OCI-LY7 (cell line): ENCODE results near the gene BRSK2. TPM values are rescaled to one million over a fixed set of nuclear protein-coding genes. Genes with fewer than 3 reads are reported as not detected.

ENCODE experiments used
- BruUV-seq: library from RNA; stranded (reverse); fragments of 400-500 nt; replicated peaks from 2 replicates; lab custom pipeline; 2021; lab: Mats Ljungman, UMichigan
- CTCF ChIA-PET: fragments of 300-600 bp; sonication (Branson Sonifier 250); formaldehyde crosslinking; loops from one replicate; lab custom pipeline; 2022; ENCODE audit warnings: antibody characterized with exemption; ENCODE audit not compliant: unreplicated experiment; lab: Charles Lee
- POLR2A ChIA-PET: fragments of 300-600 bp; sonication (Branson Sonifier 250); formaldehyde crosslinking; loops from one replicate; lab custom pipeline; 2022; ENCODE audit warnings: antibody characterized with exemption; lab: Charles Lee
- DNase-seq: peaks from one replicate; pipeline ENCODE4 v3.0.0-alpha.2; 2015; ENCODE audit warnings: low spot score
- H2AFZ ChIP-seq: fragments of 200-600 bp; sonication (generic), shearing (Covaris generic); 2 replicates; pipeline ENCODE4 v1.6.1; 2014; ENCODE audit warnings: mild to moderate bottlenecking, antibody characterized with exemption, low read length, moderate library complexity
- H3K27ac ChIP-seq: fragments of 200-600 bp; sonication (generic); 2 replicates; pipeline ENCODE4 v1.5.1; 2014; ENCODE audit warnings: mixed run types, low read depth, mild to moderate bottlenecking, moderate library complexity, low read length, inconsistent platforms; ENCODE audit not compliant: poor library complexity, severe bottlenecking
- H3K36me3 ChIP-seq: fragments of 200-600 bp; sonication (generic); 2 replicates; pipeline ENCODE4 v1.6.1; 2014; ENCODE audit warnings: mild to moderate bottlenecking, antibody characterized with exemption, low read length, moderate library complexity, mixed read lengths; ENCODE audit not compliant: insufficient read depth
- H3K4me1 ChIP-seq: fragments of 200-600 bp; sonication (generic); 2 replicates; pipeline ENCODE4 v1.5.1; 2014; ENCODE audit warnings: mild to moderate bottlenecking, low read length; ENCODE audit not compliant: insufficient read depth, poor library complexity, severe bottlenecking
- H3K4me2 ChIP-seq: fragments of 200-600 bp; sonication (generic); 2 replicates; pipeline ENCODE4 v1.6.1; 2014; ENCODE audit warnings: mild to moderate bottlenecking, low read length
- H3K4me3 ChIP-seq: fragments of 200-600 bp; sonication (generic); 2 replicates; pipeline ENCODE4 v1.5.1; 2014; ENCODE audit warnings: mild to moderate bottlenecking, low read depth, low read length; ENCODE audit not compliant: poor library complexity, severe bottlenecking
- H3K79me2 ChIP-seq: fragments of 200-600 bp; sonication (generic); 2 replicates; pipeline ENCODE4 v1.6.1; 2016; ENCODE audit warnings: low read depth, mild to moderate bottlenecking, low read length, moderate library complexity, mixed read lengths; ENCODE audit not compliant: insufficient read depth
- H3K9me2 ChIP-seq: fragments of 200-600 bp; sonication (generic); 2 replicates; pipeline ENCODE4 v1.6.1; 2016; ENCODE audit warnings: mild to moderate bottlenecking, low read length, mixed read lengths; ENCODE audit not compliant: insufficient read depth
- H3K9me3 ChIP-seq: fragments of 200-600 bp; sonication (generic); 2 replicates; pipeline ENCODE4 v1.6.1; 2014; ENCODE audit warnings: mild to moderate bottlenecking, mixed run types, low read length, mixed read lengths
- H4K20me1 ChIP-seq: fragments of 200-600 bp; sonication (generic); 2 replicates; pipeline ENCODE4 v1.6.1; 2014; ENCODE audit warnings: mild to moderate bottlenecking, antibody characterized with exemption, low read length, moderate library complexity, mixed read lengths; ENCODE audit not compliant: insufficient read depth
- CTCF ChIP-seq: fragments of 200-600 bp; sonication (generic); conservative IDR thresholded peaks from 2 replicates; pipeline ENCODE4 v1.5.1; 2014; ENCODE audit warnings: mild to moderate bottlenecking, antibody characterized with exemption, low read length, moderate library complexity, mixed read lengths
- EZH2phosphoT487 ChIP-seq: fragments of 200-600 bp; sonication (generic); IDR thresholded peaks from 2 replicates; pipeline ENCODE4 v1.6.1; 2018; ENCODE audit warnings: low read depth, borderline replicate concordance, mild to moderate bottlenecking, mixed run types, antibody characterized with exemption, low read length, moderate library complexity, mixed read lengths
- intact Hi-C: fragments of 100-400 bp; cut with micrococcal nuclease; formaldehyde crosslinking; loops from one replicate; pipeline ENCODE4 v1.10.0; 2022; ENCODE audit not compliant: unreplicated experiment
- total RNA-seq, 2 experiments: library from RNA; depleted of rRNA in 1 of 2; stranded (reverse); fragments of >200 nt in 1 of 2; shearing (Covaris generic) in 1 of 2; gene quantifications; 2 replicates each; pipeline ENCODE4 v1.2.3, GENCODE V29; 2014 to 2022

BRSK2 gene
- total RNA-seq, 2 experiments from 2014 or later, result not detected

GRCh38 chr11:1372660-1373059, 17.1 kb upstream of the BRSK2 start:
- intact Hi-C loops, result no loop called here
- Histone ChIP-seq H3K4me1 (no peaks in the 10 kb centered on the region), H3K4me3 (no peak overlapping the region), H4K20me1 (no peaks in the 10 kb centered on the region), H2AFZ (no peak overlapping the region), H3K9me3 (no peaks in the 10 kb centered on the region), H3K27ac (no peak overlapping the region), H3K79me2 (no peaks in the 10 kb centered on the region), H3K9me2 (no peaks in the 10 kb centered on the region), H3K4me2 (no peak overlapping the region), H3K36me3 (no peaks in the 10 kb centered on the region)
- CTCF ChIA-PET, result no interaction called here
- no peak for TF ChIP-seq EZH2phosphoT487
- TF ChIP-seq CTCF, result no peak
- DNase-seq, result no peak
- BruUV-seq, result no TSS peak
- POLR2A ChIA-PET, result no interaction called here

GRCh38 chr11:1373536-1374214, 16.1 kb upstream of the BRSK2 start:
- Histone ChIP-seq H3K27ac (no peak overlapping the region), H3K4me1 (no peaks in the 10 kb centered on the region), H3K9me3 (no peaks in the 10 kb centered on the region), H3K79me2 (no peaks in the 10 kb centered on the region), H3K36me3 (no peaks in the 10 kb centered on the region), H2AFZ (no peak overlapping the region), H3K4me2 (no peak overlapping the region), H3K4me3 (no peak overlapping the region), H3K9me2 (no peaks in the 10 kb centered on the region), H4K20me1 (no peaks in the 10 kb centered on the region)
- no peak for DNase-seq
- BruUV-seq, result no TSS peak
- intact Hi-C loops, result no loop called here
- ChIA-PET POLR2A (no interaction called here), CTCF (no interaction called here)
- no peak for TF ChIP-seq CTCF
- no peak for TF ChIP-seq EZH2phosphoT487

GRCh38 chr11:1375161-1375954, 14.4 kb upstream of the BRSK2 start:
- CTCF ChIA-PET, result no interaction called here
- Histone ChIP-seq H2AFZ (no peak overlapping the region), H3K4me2 (no peak overlapping the region), H4K20me1 (no peaks in the 10 kb centered on the region), H3K79me2 (no peaks in the 10 kb centered on the region), H3K9me3 (no peaks in the 10 kb centered on the region), H3K4me3 (no peak overlapping the region), H3K9me2 (no peaks in the 10 kb centered on the region), H3K36me3 (no peaks in the 10 kb centered on the region), H3K4me1 (no peaks in the 10 kb centered on the region), H3K27ac (no peak overlapping the region)
- BruUV-seq, result no TSS peak
- POLR2A ChIA-PET, result no interaction called here
- intact Hi-C loops, result no loop called here
- DNase-seq, result no peak
- TF ChIP-seq CTCF, result no peak
- TF ChIP-seq EZH2phosphoT487, result no peak
